SH-SY5Y (cell line): ENCODE measurements around the gene KCNK2.

Source experiments
- GATA2 ChIP-seq: IDR thresholded peaks from 2 replicates; pipeline ENCODE4 v1.6.1; 2011; ENCODE audit warnings: mild to moderate bottlenecking, low read depth, low read length
- GATA3 ChIP-seq: IDR thresholded peaks from 2 replicates; pipeline ENCODE4 v1.6.1; 2011; ENCODE audit warnings: low read depth, mild to moderate bottlenecking, low read length, moderate library complexity

DNA sequence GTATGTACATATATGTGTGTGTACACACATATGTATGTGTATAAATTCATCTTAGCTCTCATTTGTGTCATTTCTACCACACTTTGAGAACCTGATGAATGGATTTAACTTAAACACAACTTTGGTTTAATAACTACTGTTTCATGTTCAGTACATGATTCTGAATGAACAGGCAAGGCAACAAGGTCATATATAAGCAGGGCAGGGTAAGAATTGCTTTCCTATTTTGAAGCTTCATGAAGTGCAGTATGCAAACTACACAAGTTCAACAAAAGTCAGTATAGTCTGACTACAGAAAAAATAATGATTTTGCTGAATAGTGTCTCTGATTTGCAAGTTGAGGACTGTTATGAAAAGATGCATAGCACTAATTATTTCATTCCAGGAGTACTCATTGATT is 127.6 kb downstream of the KCNK2 start:
- TF ChIP-seq GATA2 (no peak), GATA3 (no peak)
